GM23338 (cell line): Measurements from ENCODE around the gene CX3CR1. TPM values are rescaled to one million over a fixed set of nuclear protein-coding genes. Genes with fewer than 3 reads are reported as not detected.
A peak's percentile ranks its signal among the peaks of the same experiment; 100 is the strongest.

Experiments used
- ATAC-seq: fragments of 200-7000 bp; cut with Tn5 transposase; 3 replicates; pipeline ENCODE4 v1.9.1; 2020
- DNase-seq: peaks from one replicate; pipeline ENCODE4 v3.0.0-alpha.2; 2015; ENCODE audit warnings: low spot score
- H2AFZ ChIP-seq: fragments of 200-600 bp; sonication (generic); 2 replicates; pipeline ENCODE4 v1.8.0; 2016; ENCODE audit warnings: antibody characterized with exemption, mild to moderate bottlenecking, moderate library complexity
- H3F3A ChIP-seq: fragments of 200-600 bp; sonication (generic); replicated peaks from 2 replicates; pipeline ENCODE4 v1.8.0; 2017; ENCODE audit warnings: antibody characterized with exemption, mixed run types, low read depth
- H3K27ac ChIP-seq: fragments of 200-600 bp; sonication (generic); 2 replicates; pipeline ENCODE4 v1.6.1; 2016; ENCODE audit warnings: low read depth
- H3K27me3 ChIP-seq: fragments of 200-600 bp; sonication (generic); 2 replicates; pipeline ENCODE4 v1.8.0; 2016; ENCODE audit warnings: mild to moderate bottlenecking, mixed run types, moderate library complexity; ENCODE audit not compliant: insufficient read depth
- H3K36me3 ChIP-seq: fragments of 200-600 bp; sonication (generic); 2 replicates; pipeline ENCODE4 v1.8.0; 2016; ENCODE audit warnings: mild to moderate bottlenecking; ENCODE audit not compliant: insufficient read depth
- H3K4me1 ChIP-seq: fragments of 200-600 bp; sonication (generic); 2 replicates; pipeline ENCODE4 v1.8.0; 2016; ENCODE audit warnings: mild to moderate bottlenecking, moderate library complexity; ENCODE audit not compliant: insufficient read depth
- H3K4me2 ChIP-seq: fragments of 200-600 bp; sonication (generic); 2 replicates; pipeline ENCODE4 v1.7.1; 2017; ENCODE audit warnings: mixed run types
- H3K4me3 ChIP-seq: fragments of 200-600 bp; sonication (generic); 2 replicates; pipeline ENCODE4 v1.6.1; 2016; ENCODE audit warnings: mixed run types
- H3K79me2 ChIP-seq: fragments of 200-600 bp; sonication (generic); replicated peaks from 2 replicates; pipeline ENCODE4 v1.8.0; 2017; ENCODE audit warnings: mild to moderate bottlenecking; ENCODE audit not compliant: insufficient read depth
- H3K9me2 ChIP-seq: fragments of 200-600 bp; sonication (generic); 2 replicates; pipeline ENCODE4 v1.8.0; 2017; ENCODE audit not compliant: insufficient read depth
- H4K20me1 ChIP-seq: fragments of 200-600 bp; sonication (generic); replicated peaks from 2 replicates; pipeline ENCODE4 v1.8.0; 2017; ENCODE audit warnings: mild to moderate bottlenecking; ENCODE audit not compliant: insufficient read depth
- H3K27ac Mint-ChIP-seq: 2 replicates; pipeline ENCODE4 v1.8.0; 2020; ENCODE audit warnings: inconsistent platforms, mild to moderate bottlenecking, moderate library complexity, mixed read lengths
- H3K27me3 Mint-ChIP-seq: 3 replicates; pipeline ENCODE4 v1.8.0; 2022; ENCODE audit warnings: low read depth, mild to moderate bottlenecking, moderate library complexity, mixed read lengths, inconsistent platforms; ENCODE audit not compliant: insufficient read depth, poor library complexity
- H3K36me3 Mint-ChIP-seq: 3 replicates; pipeline ENCODE4 v1.8.0; 2021; ENCODE audit warnings: low read depth, mild to moderate bottlenecking, inconsistent platforms, moderate library complexity, mixed read lengths
- H3K4me1 Mint-ChIP-seq: 3 replicates; pipeline ENCODE4 v1.8.0; 2020; ENCODE audit warnings: mild to moderate bottlenecking, inconsistent platforms, mixed read lengths
- H3K4me3 Mint-ChIP-seq: 3 replicates; pipeline ENCODE4 v1.8.0; 2021; ENCODE audit warnings: moderate library complexity, mild to moderate bottlenecking, inconsistent platforms, mixed read lengths
- H3K9me3 Mint-ChIP-seq: 3 replicates; pipeline ENCODE4 v1.8.0; 2020; ENCODE audit warnings: moderate library complexity, mild to moderate bottlenecking, inconsistent platforms, mixed read lengths
- CTCF ChIP-seq, 2 experiments: fragments of 200-600 bp in 1 of 2; sonication (generic) in 1 of 2; conservative IDR thresholded peaks; 2 replicates each; pipeline versions ENCODE4 v1.5.1 to v1.6.1; 2016 to 2017; ENCODE audit warnings: antibody characterized with exemption in 2 of 2, low read depth in 2 of 2, mild to moderate bottlenecking in 2 of 2, moderate library complexity in 1 of 2
- EZH2phosphoT487 ChIP-seq: fragments of 200-600 bp; sonication (generic); IDR thresholded peaks from one replicate; pipeline ENCODE4 v1.8.1; 2018; ENCODE audit warnings: antibody characterized with exemption; ENCODE audit not compliant: unreplicated experiment
- NANOG ChIP-seq: IDR thresholded peaks from 2 replicates; pipeline ENCODE4 v1.6.1; 2016; ENCODE audit warnings: antibody characterized with exemption, borderline replicate concordance
- POLR2AphosphoS5 ChIP-seq: IDR thresholded peaks from 2 replicates; pipeline ENCODE4 v1.6.1; 2016; ENCODE audit warnings: antibody characterized with exemption, low read depth
- STAT1 ChIP-seq: IDR thresholded peaks from one replicate; pipeline ENCODE4 v1.6.1; 2016; ENCODE audit warnings: antibody characterized with exemption; ENCODE audit not compliant: unreplicated experiment
- ZNF331 ChIP-seq: fragments of 250-450 bp; sonication (Bioruptor Pico); IDR thresholded peaks from 2 replicates; pipeline ENCODE4 v1.5.0; 2020; ENCODE audit warnings: low read depth, mild to moderate bottlenecking, moderate library complexity
- polyA plus RNA-seq: library from polyadenylated mRNA; unstranded; fragments of >200 nt; fragmentation: Nextera tagmentation; extraction: Ambion mirVana; gene quantifications from 2 replicates; pipeline ENCODE4 v1.2.1, GENCODE V29; 2016
- total RNA-seq: library from RNA; depleted of rRNA; stranded (reverse); fragments of >200 nt; shearing (Covaris generic); gene quantifications from 2 replicates; pipeline ENCODE4 v1.2.3, GENCODE V29; 2014
- TF ChIP-seq, protein P1 (sequence below): fragments of 250-450 bp; sonication (Bioruptor Pico); IDR thresholded peaks from 2 replicates; pipeline ENCODE4 v1.5.0; 2020; ENCODE audit warnings: mild to moderate bottlenecking, moderate library complexity

The CX3CR1 gene
- total and polyA plus RNA-seq, 2 experiments from 2014 or later: 0.24 to 0.42 TPM

DNA sequence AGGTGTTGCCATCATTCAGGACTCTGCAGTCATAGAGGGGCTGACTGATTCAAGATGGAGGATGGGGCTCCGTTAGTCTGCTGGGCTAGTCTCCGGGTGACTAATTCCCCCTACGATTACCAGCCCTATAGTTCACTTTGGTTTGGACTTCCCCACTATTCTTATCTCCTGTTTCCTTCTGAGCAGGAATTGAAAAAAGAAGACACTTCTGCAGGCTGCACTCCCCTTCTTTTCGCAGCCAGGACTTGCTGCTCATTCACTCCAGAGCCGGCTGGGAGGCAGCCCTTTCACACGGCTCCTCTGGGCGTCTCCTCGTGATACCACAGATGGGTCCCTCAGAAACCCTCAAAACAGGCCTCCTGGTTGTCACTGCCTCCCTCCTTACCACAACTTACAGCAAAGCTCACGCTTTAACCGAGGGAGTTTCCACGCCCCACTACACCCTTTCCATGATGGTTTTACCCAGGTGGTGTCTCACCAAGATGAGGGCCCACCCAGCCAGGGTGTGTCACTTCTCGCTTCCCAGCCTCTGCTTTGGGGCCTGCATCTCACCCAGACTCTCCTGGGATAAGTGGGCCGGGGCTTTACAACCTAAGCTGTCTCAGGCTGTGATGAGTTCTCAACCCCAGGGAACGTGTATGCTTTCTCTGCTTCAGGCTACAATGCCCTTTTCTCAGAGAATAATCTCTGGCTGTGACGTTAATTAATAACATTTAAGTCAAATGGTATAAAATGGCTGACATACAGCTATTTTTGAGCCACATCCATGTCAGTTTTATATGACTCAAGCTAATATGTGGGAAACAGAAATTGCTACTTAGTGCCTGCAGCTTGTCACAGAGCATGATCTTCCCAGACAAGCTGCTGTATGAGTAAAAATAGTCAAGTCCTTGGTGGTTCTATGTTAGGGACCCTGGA is 11.9 kb downstream of the CX3CR1 start:
- H3F3A ChIP-seq: no peaks in the 10 kb centered on the region
- Mint-ChIP-seq H3K4me3 (no peak overlapping the region), H3K4me1 (peaks cover 4% of the 10 kb centered on the region; the same call in 2 of the 3 replicates), H3K27ac (no peak overlapping the region), H3K36me3 (no peaks in the 10 kb centered on the region), H3K27me3 (peaks cover 9% of the 10 kb centered on the region), H3K9me3 (no peaks in the 10 kb centered on the region)
- ATAC-seq (no peak), DNase-seq (no peak)
- no peaks in the 10 kb centered on the region for H4K20me1 ChIP-seq
- no peak overlapping the region for H3K4me3 ChIP-seq
- no peak overlapping the region for H3K27ac ChIP-seq
- peaks cover 8% of the 10 kb centered on the region; the same call in 1 of the 2 replicates for H3K9me2 ChIP-seq
- no peak overlapping the region for H3K4me2 ChIP-seq
- H3K27me3 ChIP-seq: no peaks in the 10 kb centered on the region
- H3K36me3 ChIP-seq: no peaks in the 10 kb centered on the region
- peak overlapping the region; percentile 74; the same call in 1 of the 2 replicates for H2AFZ ChIP-seq
- H3K79me2 ChIP-seq: no peaks in the 10 kb centered on the region
- no peak for TF ChIP-seq NANOG
- TF ChIP-seq ZNF331: no peak
- no peak for TF ChIP-seq CTCF (conservative IDR thresholded peaks at IDR 0.05; ENCODE audit: low read depth in 2 of 2)
- no peaks in the 10 kb centered on the region for H3K4me1 ChIP-seq

GRCh38 chr3:39264053-39264452 is 15.8 kb downstream of the CX3CR1 start:
- no peaks in the 10 kb centered on the region for H3F3A ChIP-seq
- no peaks in the 10 kb centered on the region for H3K27me3 ChIP-seq
- Mint-ChIP-seq H3K36me3 (no peaks in the 10 kb centered on the region), H3K27me3 (peaks cover 6% of the 10 kb centered on the region), H3K27ac (no peak overlapping the region), H3K4me3 (no peak overlapping the region), H3K4me1 (peaks cover 7% of the 10 kb centered on the region; the same call in 2 of the 3 replicates), H3K9me3 (no peaks in the 10 kb centered on the region)
- no peak for TF ChIP-seq CTCF (conservative IDR thresholded peaks at IDR 0.05; ENCODE audit: low read depth in 2 of 2)
- TF ChIP-seq STAT1: no peak
- no peak for TF ChIP-seq EZH2phosphoT487
- TF ChIP-seq ZNF331: no peak
- TF ChIP-seq, protein P1, sequence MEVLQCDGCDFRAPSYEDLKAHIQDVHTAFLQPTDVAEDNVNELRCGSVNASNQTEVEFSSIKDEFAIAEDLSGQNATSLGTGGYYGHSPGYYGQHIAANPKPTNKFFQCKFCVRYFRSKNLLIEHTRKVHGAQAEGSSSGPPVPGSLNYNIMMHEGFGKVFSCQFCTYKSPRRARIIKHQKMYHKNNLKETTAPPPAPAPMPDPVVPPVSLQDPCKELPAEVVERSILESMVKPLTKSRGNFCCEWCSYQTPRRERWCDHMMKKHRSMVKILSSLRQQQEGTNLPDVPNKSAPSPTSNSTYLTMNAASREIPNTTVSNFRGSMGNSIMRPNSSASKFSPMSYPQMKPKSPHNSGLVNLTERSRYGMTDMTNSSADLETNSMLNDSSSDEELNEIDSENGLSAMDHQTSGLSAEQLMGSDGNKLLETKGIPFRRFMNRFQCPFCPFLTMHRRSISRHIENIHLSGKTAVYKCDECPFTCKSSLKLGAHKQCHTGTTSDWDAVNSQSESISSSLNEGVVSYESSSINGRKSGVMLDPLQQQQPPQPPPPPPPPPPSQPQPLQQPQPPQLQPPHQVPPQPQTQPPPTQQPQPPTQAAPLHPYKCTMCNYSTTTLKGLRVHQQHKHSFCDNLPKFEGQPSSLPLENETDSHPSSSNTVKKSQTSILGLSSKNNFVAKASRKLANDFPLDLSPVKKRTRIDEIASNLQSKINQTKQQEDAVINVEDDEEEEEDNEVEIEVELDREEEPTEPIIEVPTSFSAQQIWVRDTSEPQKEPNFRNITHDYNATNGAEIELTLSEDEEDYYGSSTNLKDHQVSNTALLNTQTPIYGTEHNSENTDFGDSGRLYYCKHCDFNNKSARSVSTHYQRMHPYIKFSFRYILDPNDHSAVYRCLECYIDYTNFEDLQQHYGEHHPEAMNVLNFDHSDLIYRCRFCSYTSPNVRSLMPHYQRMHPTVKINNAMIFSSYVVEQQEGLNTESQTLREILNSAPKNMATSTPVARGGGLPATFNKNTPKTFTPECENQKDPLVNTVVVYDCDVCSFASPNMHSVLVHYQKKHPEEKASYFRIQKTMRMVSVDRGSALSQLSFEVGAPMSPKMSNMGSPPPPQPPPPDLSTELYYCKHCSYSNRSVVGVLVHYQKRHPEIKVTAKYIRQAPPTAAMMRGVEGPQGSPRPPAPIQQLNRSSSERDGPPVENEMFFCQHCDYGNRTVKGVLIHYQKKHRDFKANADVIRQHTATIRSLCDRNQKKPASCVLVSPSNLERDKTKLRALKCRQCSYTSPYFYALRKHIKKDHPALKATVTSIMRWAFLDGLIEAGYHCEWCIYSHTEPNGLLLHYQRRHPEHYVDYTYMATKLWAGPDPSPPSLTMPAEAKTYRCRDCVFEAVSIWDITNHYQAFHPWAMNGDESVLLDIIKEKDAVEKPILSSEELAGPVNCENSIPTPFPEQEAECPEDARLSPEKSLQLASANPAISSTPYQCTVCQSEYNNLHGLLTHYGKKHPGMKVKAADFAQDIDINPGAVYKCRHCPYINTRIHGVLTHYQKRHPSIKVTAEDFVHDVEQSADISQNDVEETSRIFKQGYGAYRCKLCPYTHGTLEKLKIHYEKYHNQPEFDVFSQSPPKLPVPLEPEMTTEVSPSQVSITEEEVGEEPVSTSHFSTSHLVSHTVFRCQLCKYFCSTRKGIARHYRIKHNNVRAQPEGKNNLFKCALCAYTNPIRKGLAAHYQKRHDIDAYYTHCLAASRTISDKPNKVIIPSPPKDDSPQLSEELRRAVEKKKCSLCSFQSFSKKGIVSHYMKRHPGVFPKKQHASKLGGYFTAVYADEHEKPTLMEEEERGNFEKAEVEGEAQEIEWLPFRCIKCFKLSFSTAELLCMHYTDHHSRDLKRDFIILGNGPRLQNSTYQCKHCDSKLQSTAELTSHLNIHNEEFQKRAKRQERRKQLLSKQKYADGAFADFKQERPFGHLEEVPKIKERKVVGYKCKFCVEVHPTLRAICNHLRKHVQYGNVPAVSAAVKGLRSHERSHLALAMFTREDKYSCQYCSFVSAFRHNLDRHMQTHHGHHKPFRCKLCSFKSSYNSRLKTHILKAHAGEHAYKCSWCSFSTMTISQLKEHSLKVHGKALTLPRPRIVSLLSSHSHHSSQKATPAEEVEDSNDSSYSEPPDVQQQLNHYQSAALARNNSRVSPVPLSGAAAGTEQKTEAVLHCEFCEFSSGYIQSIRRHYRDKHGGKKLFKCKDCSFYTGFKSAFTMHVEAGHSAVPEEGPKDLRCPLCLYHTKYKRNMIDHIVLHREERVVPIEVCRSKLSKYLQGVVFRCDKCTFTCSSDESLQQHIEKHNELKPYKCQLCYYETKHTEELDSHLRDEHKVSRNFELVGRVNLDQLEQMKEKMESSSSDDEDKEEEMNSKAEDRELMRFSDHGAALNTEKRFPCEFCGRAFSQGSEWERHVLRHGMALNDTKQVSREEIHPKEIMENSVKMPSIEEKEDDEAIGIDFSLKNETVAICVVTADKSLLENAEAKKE (CRISPR knock-in tag): no peak
- TF ChIP-seq POLR2AphosphoS5: no peak
- no peaks in the 10 kb centered on the region for H4K20me1 ChIP-seq
- H3K79me2 ChIP-seq: no peaks in the 10 kb centered on the region
- peaks cover 8% of the 10 kb centered on the region; the same call in 1 of the 2 replicates for H3K9me2 ChIP-seq
- ATAC-seq (no peak), DNase-seq (no peak)
- no peak overlapping the region for H2AFZ ChIP-seq
- no peaks in the 10 kb centered on the region for H3K36me3 ChIP-seq
- no peak overlapping the region for H3K4me2 ChIP-seq
- H3K27ac ChIP-seq: no peak overlapping the region
- no peak overlapping the region for H3K4me3 ChIP-seq
- H3K4me1 ChIP-seq: no peaks in the 10 kb centered on the region
